A673 (cell line): ENCODE results near the gene USP35. TPM values are rescaled to one million over a fixed set of nuclear protein-coding genes. Genes with fewer than 3 reads are reported as not detected.

Experiments
- BruUV-seq: library from RNA; stranded (reverse); fragments of 400-500 nt; replicated peaks from 2 replicates; lab custom pipeline; 2021; lab: Mats Ljungman, UMichigan
- CTCF ChIA-PET: fragments of 300-600 bp; sonication (Branson Sonifier 250); formaldehyde crosslinking; loops from one replicate; lab custom pipeline; 2022; ENCODE audit warnings: antibody characterized with exemption; lab: Charles Lee
- POLR2A ChIA-PET: fragments of 300-600 bp; sonication (Branson Sonifier 250); formaldehyde crosslinking; loops from one replicate; lab custom pipeline; 2022; ENCODE audit warnings: antibody characterized with exemption; ENCODE audit not compliant: low non-redundant PET; lab: Charles Lee
- DNase-seq: peaks from one replicate; pipeline ENCODE4 v3.0.0-alpha.2; 2015; ENCODE audit warnings: low spot score
- H3K27ac ChIP-seq: fragments of 200-600 bp; sonication (generic); 2 replicates; pipeline ENCODE4 v1.5.1; 2016; ENCODE audit warnings: mixed run types, low read depth, mild to moderate bottlenecking, mixed read lengths, antibody characterized with exemption, low read length; ENCODE audit not compliant: poor library complexity, severe bottlenecking
- H3K27me3 ChIP-seq: fragments of 200-600 bp; sonication (generic); replicated peaks from 2 replicates; pipeline ENCODE4 v1.6.1; 2017; ENCODE audit warnings: mixed run types, low read depth, mild to moderate bottlenecking, mixed read lengths, antibody characterized with exemption, low read length; ENCODE audit not compliant: insufficient read depth, poor library complexity
- H3K36me3 ChIP-seq: fragments of 200-600 bp; sonication (generic); 2 replicates; pipeline ENCODE4 v1.6.1; 2016; ENCODE audit warnings: mixed run types, mild to moderate bottlenecking, mixed read lengths, antibody characterized with exemption, low read length; ENCODE audit not compliant: insufficient read depth, poor library complexity, severe bottlenecking
- H3K4me1 ChIP-seq: fragments of 200-600 bp; sonication (generic); 2 replicates; pipeline ENCODE4 v1.6.1; 2017; ENCODE audit warnings: mixed run types, mild to moderate bottlenecking, mixed read lengths, antibody characterized with exemption, low read length; ENCODE audit not compliant: insufficient read depth, poor library complexity, severe bottlenecking
- H3K4me3 ChIP-seq: fragments of 200-600 bp; sonication (generic); 2 replicates; pipeline ENCODE4 v1.5.1; 2016; ENCODE audit warnings: low read depth, mixed run types, mild to moderate bottlenecking, mixed read lengths, low read length; ENCODE audit not compliant: poor library complexity, severe bottlenecking
- H3K9me3 ChIP-seq: fragments of 200-600 bp; sonication (generic); 2 replicates; pipeline ENCODE4 v1.6.1; 2016; ENCODE audit warnings: mixed run types, low read depth, mild to moderate bottlenecking, mixed read lengths, antibody characterized with exemption, low read length; ENCODE audit not compliant: poor library complexity, severe bottlenecking
- CTCF ChIP-seq: fragments of 300-800, 200-600 bp; sonication (generic); conservative IDR thresholded peaks from 2 replicates; pipeline ENCODE4 v1.5.1; 2017; ENCODE audit warnings: low read depth, mild to moderate bottlenecking, antibody characterized with exemption, low read length, moderate library complexity, mixed read lengths
- EZH2 ChIP-seq: fragments of 200-600 bp; sonication (generic); IDR thresholded peaks from 2 replicates; pipeline ENCODE4 v1.6.1; 2017; ENCODE audit warnings: borderline replicate concordance, low read depth, mild to moderate bottlenecking, mixed read lengths, antibody characterized with exemption, low read length; ENCODE audit not compliant: poor library complexity, severe bottlenecking
- intact Hi-C: fragments of 100-400 bp; cut with micrococcal nuclease; formaldehyde crosslinking; loops from one replicate; pipeline ENCODE4 v1.10.0; 2022; ENCODE audit not compliant: unreplicated experiment
- total RNA-seq: library from RNA; stranded (reverse); gene quantifications from 2 replicates; pipeline ENCODE4 v1.2.3, GENCODE V29; 2021

Gene USP35
- total RNA-seq, 1 experiment from 2014 or later, result 4.8 TPM

- Histone ChIP-seq H3K4me3 (no peak overlapping the region), H3K27me3 (no peaks in the 10 kb centered on the region), H3K27ac (no peak overlapping the region), H3K36me3 (no peaks in the 10 kb centered on the region), H3K4me1 (no peaks in the 10 kb centered on the region), H3K9me3 (no peaks in the 10 kb centered on the region)
- intact Hi-C loops, result no loop called here
- DNase-seq, result no peak
- no peak for TF ChIP-seq CTCF
- TF ChIP-seq EZH2, result no peak
- no TSS peak for BruUV-seq
- ChIA-PET POLR2A (no interaction called here), CTCF (no interaction called here)
Measured at GRCh38 chr11:78199015-78199652, 10.4 kb downstream of the USP35 start.

- intact Hi-C loops, result no loop called here
- no peak for DNase-seq
- no peak overlapping the region for H3K4me3 ChIP-seq
- H3K36me3 ChIP-seq, result no peaks in the 10 kb centered on the region
- BruUV-seq, result no TSS peak
- no peaks in the 10 kb centered on the region for H3K4me1 ChIP-seq
- H3K27ac ChIP-seq, result no peak overlapping the region
- ChIA-PET CTCF (no interaction called here), POLR2A (no interaction called here)
- H3K9me3 ChIP-seq, result no peaks in the 10 kb centered on the region
- H3K27me3 ChIP-seq, result no peaks in the 10 kb centered on the region
- TF ChIP-seq EZH2 (no peak), CTCF (no peak)
Measured at GRCh38 chr11:78199653-78200015, 10.9 kb downstream of the USP35 start.

GRCh38 chr11:78200061-78200460, 11.3 kb downstream of the USP35 start:
- Histone ChIP-seq H3K27me3 (no peaks in the 10 kb centered on the region), H3K27ac (no peak overlapping the region), H3K36me3 (no peaks in the 10 kb centered on the region), H3K4me3 (no peak overlapping the region), H3K4me1 (no peaks in the 10 kb centered on the region), H3K9me3 (no peaks in the 10 kb centered on the region)
- intact Hi-C loops, result no loop called here
- no peak for TF ChIP-seq EZH2
- no peak for TF ChIP-seq CTCF
- ChIA-PET CTCF (no interaction called here), POLR2A (no interaction called here)
- BruUV-seq, result no TSS peak
- no peak for DNase-seq
